Activated T-cell treated with anti-CD3 and anti-CD28 coated beads for 4 hours (primary cell): ENCODE results near the gene NDC1.
"Not testable (repeated sequence)": the region's sequence is repeated elsewhere in the genome, so short reads cannot be mapped to it uniquely, and the experiment has no call there.

Experiments used
- DNase-seq: peaks from one replicate; pipeline ENCODE4 v3.0.0-alpha.2; 2020

The NDC1 gene

DNA sequence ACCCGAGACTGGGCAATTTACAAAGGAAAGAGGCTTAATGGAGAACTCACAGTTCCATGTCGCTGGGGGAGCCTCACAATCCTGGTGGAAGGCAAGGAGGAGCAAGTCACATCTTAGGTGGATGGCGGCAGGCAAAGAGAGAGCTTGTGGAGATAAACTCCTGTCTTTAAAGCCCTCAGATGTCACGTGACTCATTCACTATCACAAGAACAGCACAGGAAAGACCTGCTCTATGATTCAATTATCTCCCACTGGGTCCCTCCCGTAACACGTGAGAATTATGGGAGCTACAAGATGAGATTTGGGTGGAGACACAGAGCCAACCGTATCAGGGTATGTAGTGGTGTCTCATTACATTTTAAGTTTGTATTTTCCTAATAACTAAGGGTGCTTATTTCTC, 77.6 kb downstream of the NDC1 start:
- DNase-seq = not testable (repeated sequence)

- no peak for DNase-seq
These were observed 82.2 kb downstream of the NDC1 start for GRCh38 chr1:53755874-53756273.

GRCh38 chr1:53754484-53755312, 83.4 kb downstream of the NDC1 start:
- no peak for DNase-seq

DNA sequence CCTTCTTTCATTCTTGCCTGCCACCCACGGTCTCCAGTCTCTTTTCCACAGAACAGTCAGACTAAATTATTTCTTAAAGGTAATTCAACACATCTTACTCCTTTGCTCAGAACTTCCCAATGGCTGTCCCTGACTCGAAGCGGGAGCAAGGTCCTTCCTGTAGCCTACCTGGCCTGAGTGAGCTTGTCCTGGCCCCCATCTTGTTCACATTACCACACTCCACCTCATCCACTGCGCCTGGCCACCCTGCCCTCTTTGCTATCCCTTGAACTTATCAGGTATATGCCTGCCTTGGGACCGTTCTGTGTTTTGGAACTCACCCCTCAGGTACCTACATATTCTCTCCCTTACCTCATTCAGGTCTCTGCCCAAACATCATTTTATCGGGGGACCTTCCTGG, 85.8 kb downstream of the NDC1 start:
- no peak for DNase-seq

DNA sequence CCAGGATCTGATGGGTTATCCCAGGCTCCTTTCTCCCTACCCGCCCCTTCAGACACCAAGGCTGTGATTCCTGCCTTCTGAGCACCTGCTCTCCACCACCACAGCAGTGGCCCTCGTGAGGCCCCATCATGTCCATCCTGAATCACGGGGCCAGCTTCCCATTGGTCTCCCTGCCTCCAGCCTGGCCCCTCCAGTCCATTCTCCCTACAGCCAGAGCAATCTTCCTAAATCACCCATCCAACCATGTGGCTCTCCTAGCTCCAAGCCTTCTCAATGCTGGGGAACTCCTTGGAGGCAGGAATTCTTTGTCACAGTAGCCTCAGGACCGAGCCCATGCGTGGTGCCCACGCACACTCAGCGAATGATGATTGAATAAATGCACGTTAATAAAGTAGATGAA, 90.3 kb downstream of the NDC1 start:
- DNase-seq = no peak

DNA sequence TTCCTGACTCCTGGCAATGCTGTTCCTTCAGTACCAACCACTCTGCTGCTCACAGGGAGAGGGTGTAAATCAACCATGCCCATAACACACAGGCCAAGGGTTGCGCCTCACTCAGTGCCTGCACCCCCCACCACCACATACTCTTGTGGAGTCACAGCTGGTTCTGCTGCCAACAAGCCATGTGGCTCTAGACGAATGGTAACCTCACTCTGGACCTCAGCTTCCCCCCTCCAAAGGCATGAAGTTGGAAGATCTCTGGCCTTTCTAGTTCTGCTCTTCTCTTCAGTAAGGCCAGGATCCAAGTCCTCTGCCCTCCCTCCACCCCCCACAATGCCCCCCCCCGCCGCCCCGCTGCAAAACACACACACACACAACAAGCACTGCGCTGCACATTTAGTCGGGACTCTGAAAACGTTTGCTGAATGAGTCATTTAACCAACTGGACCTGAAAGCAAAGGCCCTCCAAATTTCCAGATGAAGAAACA, 97.4 kb downstream of the NDC1 start:
- no peak for DNase-seq

- peak; percentile 3 for DNase-seq
These were observed 98.9 kb downstream of the NDC1 start, which contains the start of gene GLIS1 for GRCh38 chr1:53739109-53739681. GLIS1 (minus strand) TSS chr1:53739164; CDS start chr1:53738064, 1,100 bp downstream.

DNA sequence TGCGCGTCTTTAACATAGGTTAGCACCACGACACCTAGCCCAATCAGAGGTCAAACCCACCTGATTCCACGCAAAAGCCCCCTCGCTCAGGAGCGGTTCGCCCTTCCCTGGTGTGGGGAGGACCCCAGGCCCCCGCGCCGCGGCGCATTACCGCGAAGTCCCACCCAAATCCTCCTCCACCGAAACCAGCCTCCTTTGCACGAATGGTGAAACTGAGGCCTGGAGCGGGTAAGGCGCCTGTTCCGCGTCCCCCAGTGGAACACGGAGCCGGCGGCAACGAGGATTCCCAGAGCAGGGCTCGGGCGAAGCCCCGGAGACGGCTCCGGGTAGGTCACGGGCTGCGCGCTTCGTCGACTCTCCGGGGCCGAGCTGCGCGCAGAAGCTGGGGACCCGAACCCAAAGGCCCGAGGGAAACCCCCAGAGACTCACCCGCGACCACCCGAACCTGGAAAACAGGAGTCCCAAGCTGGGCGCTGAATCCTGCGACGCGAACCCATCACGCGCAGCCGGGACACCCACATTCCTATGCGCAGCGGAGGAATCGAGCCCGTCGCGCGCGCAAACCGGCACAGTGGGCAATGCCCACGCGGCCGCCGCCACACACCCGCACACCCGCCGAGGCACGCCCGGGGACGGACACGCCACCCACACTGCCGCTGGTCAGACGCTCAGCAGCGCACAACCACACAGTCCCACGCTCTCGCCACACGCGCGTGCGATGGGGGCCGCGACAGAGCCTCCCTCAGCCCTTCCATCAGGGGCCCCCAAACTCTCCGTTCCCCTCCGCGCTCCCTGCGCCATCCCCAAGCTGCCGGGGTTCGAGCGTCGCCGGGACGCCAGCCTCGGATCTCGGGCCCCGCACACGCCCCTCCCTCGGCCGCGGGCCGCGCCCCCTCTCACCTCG, 99.6 kb downstream of the NDC1 start:
- no peak for DNase-seq

GRCh38 chr1:53737648-53738204, 100.4 kb downstream of the NDC1 start:
- no peak for DNase-seq

GRCh38 chr1:53736290-53736689, 101.8 kb downstream of the NDC1 start:
- no peak for DNase-seq

- DNase-seq = no peak
These were observed 102.4 kb downstream of the NDC1 start for GRCh38 chr1:53735681-53736080.

- DNase-seq = no peak
These were observed 102.8 kb downstream of the NDC1 start for GRCh38 chr1:53735261-53735660.

- no peak for DNase-seq
These were observed 103.4 kb downstream of the NDC1 start for GRCh38 chr1:53734650-53735211.

DNA sequence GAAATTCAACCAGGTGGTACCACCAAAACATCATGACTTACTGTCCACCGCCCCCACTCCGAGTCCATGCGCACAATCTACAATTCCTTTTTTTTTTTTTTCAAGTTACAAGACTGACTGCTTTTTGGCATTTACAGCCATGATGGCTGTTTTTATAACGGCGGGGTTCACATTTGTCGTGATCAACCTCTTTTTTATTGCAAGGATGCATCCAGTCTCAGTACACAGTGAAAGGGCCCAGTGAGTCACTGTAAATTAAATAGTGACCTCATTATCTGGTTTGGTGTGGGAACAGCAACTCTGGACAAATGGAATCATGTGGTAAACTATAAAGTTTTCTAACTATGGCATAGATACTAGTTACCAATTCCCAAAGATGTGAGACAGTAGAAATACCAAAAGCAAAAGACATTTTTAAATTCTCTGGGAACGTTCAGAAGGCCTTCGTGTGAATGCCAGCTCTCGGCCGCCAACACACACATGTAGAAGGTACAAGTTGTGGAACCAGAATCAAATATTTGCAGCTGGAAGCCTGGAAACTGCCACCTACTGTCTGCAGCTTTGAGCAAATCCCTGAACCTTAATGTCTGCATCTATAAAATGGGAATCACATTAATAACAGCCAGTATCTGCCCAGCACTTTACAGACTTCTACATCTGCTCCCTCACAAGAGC, 104.0 kb downstream of the NDC1 start:
- DNase-seq = no peak

DNA sequence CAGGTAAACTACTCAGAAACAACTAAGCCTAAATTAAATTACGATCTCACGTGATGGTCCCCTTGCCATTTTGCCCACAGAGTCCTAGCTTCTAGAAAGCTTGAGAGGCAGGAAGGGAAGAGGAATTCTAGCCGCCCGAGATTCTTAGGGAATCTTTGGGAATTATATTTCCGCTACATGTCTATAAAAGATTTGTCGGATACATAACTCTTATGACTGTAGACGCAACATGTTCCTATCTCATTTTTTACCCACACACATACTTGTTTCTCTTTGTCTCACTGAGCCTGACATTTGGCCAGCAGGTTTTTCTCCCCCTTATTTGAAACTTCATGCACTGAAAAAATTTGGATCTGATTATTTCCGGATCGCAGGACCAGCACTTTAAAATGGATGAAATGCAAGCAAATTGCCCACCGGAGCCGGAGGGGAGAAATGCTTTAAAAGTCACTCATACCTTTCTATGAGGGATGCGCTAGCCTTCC, 104.6 kb downstream of the NDC1 start:
- DNase-seq = no peak

DNA sequence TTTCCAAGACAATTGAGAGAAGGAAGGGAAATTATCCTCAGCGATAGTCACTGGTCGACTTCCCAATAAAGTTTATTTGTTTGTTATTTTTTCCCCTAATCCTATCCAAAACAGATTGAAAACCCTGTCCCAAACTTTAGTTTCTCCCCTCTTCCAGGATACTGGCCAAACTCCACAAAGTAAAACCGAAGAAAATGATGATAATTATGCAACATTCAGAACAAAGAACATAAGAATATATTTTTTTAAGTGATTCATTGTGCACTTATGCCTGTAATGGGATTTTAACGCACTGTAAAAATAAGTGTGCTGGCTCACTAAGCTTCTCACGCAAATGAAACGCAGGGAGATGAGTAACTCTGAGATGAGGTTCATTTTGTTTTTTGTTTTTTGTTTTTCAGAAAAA, 105.2 kb downstream of the NDC1 start:
- DNase-seq = no peak

DNA sequence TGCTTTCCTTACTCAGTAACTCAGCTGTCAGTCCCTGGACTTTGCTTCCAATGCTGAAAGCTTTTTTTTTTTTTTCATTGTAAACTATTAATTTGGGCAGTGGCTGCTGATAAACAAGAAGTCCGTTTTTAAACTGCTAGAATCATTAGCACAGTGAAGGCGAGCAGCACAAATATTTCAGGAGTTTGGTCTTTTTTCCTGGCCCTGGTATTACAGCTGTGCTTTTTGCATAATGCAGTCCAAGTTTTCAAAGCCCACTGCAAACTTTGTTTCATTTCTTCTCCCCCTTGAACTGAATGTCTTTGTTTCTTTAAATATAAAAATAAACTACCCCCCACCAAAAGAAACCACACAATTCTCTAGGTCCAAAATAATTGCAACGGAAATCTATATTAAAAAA, 105.7 kb downstream of the NDC1 start:
- no peak for DNase-seq

- no peak for DNase-seq
These were observed 106.3 kb downstream of the NDC1 start for GRCh38 chr1:53731779-53732305.

DNA sequence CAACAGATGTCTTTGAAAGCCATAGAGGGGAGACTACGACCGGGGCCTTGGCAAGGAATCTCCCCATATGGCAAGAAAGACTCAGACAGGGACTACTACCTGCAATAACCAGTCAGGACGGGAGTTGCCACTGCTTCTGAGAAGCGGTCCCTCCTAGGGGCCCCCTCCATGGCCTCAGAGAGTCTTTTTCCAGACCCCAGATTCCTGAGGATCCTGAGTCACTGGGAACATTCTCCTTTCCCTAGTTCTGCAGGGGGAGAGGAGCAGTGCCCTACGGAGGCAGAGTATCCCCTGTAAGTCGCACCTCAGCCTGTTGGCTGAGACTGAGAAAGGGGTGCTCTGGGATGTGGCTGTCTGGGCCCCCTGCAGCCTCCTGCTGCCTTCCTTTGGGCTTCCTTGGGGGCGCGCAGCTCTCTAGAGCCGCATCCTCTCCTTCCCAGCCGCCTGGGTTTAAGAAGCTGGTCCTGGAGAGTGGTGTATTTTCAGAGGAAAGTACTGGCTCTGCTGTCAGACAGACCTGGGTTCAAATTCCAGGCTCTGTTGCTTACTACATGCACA, 107.0 kb downstream of the NDC1 start:
- no peak for DNase-seq

DNA sequence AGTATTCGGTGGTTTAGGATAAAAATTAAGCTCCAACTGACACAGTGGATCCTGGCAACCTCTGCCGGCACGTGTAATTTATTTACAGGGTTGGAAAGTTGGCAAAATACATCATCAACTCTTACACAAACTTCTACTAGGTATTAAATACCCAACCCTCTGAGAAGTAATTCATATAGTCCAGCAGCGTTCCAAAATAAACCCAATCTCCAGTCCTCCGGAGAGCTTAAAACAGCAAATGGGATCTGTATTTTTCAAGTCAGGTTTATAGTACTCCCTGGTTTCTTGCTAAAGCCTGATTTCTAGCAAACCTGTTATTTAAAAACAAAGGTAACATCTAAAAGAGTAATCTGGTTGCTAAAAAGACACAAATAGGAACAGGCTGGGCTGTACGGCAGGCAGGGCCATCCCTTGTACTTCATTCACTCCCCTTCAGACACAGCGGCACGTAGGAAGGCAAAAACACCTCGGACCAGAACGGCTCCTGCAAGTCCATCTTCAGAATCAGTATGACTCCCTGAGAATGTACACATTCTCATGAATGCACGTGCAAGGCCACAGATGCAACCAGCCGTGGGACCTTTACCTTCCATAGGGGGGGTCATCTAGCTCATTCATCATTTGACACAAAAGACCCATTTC, 107.8 kb downstream of the NDC1 start:
- no peak for DNase-seq
